GM18858 (cell line): ENCODE results near the gene MED22.

Experiments used
- ATAC-seq: cut with Tn5 transposase; IDR thresholded peaks from one replicate; pipeline ENCODE4 v1.9.1; 2021; ENCODE audit not compliant: unreplicated experiment

Gene MED22

DNA sequence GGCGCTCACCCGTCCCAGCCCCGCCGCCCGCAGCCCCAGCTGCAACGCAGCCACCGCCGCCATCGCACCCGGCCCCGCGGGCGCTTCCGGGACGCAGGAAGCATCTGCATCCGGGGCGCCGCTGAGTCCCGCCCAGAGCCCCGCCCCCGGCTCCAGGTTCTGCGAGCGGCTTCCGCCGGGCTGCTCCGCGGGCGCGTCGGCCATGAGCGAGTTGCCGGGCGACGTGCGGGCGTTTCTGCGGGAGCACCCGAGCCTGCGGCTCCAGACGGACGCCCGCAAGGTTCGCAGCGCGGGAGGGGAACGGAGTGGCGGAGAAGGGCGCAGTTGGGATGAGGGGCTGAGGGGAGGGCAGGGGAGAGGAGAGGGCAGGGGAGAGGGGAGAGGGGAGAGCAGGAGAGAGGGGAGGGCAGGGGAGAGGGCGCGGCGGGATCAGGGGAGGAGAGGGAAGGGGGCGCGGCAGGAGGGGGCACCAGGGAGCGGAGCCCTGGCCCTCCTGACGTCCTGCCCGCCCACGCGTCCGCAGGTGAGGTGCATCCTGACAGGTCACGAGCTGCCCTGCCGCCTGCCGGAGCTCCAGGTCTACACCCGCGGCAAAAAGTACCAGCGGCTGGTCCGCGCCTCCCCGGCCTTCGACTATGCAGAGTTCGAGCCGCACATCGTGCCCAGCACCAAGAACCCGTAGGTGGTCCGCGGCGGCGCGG, 8.6 kb upstream of the MED22 start, which contains the start of the genes SURF1 and SURF2:
TSS of gene SURF1 (minus strand) at position 97 of the 701 bp plus-strand sequence. CDS start at position 63, 34 bp downstream.
TSS of gene SURF2 (plus strand) at position 160 of the 701 bp plus-strand sequence. CDS start at position 203, 43 bp downstream.
- peak; percentile 47 for ATAC-seq

DNA sequence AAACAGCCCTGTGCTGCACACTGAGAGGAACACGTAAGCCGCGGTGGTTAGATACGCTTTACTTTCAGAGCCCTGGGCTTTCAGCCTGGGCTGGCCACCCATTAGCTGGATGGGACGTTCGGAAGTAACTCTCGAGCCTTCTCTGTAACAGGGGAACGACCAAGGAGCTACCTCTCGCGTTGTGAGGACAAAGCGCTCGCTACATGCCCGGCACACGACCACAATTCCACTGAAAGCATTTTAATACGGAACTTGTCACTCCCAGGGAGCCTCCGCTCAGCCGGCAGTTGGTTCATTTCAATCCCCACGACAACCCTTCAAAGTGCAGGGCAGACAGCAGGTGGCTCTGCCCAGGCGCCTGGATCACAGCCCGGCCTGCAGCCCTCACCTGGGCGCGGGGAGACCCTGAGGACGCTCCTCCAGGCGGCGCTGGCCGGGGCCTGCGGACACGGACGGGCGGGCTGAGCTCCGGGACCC, 8.0 kb upstream of the MED22 start:
- no peak for ATAC-seq

GRCh38 chr9:133354766-133355165, 6.8 kb upstream of the MED22 start:
- ATAC-seq: no peak

- no peak for ATAC-seq
Measured at GRCh38 chr9:133353548-133353947, 5.6 kb upstream of the MED22 start.

GRCh38 chr9:133352635-133353340, 4.9 kb upstream of the MED22 start:
- no peak for ATAC-seq

DNA sequence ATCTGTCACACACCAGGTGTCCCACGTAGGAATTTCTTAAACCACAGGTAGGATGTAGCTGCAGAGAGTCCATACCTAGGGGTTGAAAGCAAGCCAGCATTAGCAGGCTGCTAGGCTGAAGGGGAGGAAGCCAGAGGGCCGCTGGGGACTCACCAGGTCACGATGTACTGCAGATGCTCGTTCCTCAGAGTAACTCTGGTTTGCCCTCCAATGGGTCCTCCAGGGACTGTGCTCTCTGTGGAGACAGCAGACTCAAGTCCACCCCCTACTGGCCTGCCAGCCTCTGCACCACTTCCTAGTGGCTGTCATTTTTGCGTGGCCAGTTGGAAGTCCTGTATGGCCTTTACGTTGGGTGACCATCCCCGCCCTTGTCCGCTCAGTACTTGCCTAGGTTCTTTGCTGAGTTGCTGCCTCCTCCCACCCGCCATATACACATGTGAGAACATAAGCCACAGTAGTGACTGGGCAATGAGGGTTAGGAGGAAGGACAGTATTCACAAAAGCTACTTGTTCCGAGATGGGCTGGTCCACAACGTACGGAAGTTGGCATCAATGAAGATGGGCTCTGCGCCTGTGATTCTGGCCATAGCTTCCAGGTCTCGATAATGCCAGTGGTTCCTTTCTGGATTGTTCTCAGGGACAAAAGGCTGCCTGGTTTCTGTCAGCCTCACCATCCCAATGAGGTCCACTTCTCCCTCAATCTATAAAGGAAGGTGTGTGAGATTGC, 4.1 kb upstream of the MED22 start:
- ATAC-seq: no peak

GRCh38 chr9:133351526-133351907, 3.6 kb upstream of the MED22 start:
- ATAC-seq: no peak

GRCh38 chr9:133349965-133350616, 2.2 kb upstream of the MED22 start:
- no peak for ATAC-seq

DNA sequence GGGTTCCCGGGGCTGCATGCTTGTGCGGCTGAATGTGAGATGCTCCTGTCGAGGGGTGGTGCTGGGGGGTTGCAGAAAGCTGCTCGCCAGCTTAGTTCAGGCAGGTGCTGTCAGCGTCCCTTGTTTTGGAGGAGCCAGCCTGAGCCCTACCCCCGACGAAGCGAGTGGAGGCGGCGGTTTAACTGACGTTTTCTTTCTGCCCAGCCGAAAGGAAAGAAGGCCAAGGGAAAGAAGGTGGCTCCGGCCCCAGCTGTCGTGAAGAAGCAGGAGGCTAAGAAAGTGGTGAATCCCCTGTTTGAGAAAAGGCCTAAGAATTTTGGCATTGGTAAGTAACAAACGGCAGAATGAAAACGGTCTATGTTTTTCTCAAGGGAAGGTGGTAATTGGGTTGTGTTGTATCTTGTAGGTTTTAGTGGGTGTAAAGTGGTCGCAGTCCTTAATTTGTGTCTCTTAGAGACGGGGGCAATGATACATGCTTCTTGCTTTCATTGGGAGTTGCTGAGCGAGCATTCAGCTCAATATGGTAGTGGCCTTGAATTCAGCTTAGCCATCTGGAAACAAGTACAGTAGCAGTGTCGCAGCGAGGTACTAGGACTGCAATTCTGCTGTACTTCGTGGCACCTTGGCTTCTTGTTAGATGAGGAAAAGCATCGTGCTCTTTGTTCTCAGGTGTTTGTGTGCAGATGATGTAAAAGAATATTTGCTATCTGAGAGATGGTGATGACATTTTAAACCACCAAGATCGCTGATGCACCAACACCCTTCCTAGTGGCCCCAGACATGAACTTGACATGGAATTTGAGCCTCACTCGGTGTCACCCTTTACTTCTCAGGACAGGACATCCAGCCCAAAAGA, 1.0 kb upstream of the MED22 start:
- no peak for ATAC-seq

DNA sequence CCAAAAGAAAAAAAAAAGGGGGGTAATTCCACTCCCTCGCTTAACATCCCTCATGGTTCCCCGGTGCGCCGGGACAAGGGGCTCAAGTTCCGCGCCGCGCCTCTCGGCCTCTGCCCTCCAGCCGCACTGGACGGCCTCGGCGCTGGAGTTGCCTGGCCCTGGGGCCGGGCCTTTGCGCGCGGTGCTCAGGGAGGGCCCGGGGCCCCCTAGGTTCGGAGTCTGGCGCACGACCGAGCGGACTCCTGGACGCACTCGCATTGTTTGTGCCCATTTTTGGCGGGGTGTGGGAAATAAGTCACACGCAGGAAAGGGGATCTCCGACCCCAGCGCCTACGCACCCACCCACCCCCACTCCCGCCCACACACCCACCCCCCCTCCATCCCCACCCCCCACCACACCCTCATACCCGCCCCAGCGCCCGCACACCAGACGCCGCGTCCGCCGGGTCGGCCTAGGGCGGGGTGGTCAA, 381 bp downstream of the MED22 start:
- peak; percentile 9 for ATAC-seq

GRCh38 chr9:133346021-133346785, 1.7 kb downstream of the MED22 start:
- no peak for ATAC-seq

DNA sequence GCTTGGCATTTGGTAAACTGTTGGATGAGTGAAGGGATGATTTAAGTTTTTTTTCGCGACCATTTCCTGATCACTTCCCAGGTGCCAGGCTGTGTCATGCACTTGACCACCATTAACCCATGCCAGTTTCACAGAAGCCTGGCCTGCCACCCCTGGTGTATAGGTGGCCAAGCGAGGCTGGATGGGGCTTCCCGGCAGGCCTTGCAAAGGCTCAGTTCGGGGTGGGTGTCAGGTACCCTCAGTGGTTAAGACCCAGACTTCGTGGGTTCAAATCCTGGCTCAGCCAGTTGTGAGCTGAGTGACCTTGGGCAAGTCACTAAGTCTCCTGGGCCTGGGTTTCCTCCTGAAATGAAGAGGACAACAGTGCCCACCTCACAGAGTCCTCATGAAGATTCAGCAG, 2.3 kb downstream of the MED22 start:
- no peak for ATAC-seq

DNA sequence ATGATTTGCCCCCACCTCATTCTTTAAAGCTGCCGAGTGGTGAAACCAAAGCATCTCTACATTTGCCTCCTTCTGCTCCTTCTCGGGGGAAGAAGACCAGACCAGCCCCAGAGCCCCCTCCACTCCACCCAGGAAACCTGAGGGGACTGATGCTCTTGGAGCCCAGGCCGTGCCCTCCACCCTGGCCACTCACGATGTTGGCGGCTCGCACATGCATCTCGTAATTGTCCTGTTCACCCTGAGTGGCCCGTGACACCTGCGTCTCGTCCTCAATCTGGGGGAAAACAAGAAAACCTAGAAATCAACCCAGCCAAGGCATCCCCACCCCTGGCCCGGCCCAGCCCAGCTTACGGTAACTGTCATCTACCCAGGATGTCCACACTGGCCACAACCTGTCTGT, 3.0 kb downstream of the MED22 start:
- ATAC-seq: no peak

DNA sequence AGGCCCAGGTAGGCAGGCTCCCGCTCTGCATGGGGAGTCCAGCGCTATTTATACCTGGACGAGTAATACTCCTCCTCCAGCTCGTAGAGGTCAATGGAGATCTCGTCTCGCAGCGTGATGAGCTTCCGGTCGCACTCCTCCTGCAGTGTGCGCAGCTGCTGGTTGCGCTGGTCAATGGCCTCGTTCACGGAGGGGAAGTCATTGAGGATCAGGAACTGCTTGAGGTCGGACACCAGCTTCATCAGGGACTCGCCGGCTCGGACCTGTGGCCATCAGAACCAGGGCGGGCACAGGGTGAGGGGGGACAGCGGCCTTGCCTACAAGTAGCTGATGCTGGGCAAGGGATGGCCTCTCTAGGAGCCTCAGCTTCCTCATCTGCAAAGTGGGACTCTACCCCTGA, 3.9 kb downstream of the MED22 start:
- ATAC-seq: no peak

- no peak for ATAC-seq
Measured at GRCh38 chr9:133342570-133342969, 5.4 kb downstream of the MED22 start.

DNA sequence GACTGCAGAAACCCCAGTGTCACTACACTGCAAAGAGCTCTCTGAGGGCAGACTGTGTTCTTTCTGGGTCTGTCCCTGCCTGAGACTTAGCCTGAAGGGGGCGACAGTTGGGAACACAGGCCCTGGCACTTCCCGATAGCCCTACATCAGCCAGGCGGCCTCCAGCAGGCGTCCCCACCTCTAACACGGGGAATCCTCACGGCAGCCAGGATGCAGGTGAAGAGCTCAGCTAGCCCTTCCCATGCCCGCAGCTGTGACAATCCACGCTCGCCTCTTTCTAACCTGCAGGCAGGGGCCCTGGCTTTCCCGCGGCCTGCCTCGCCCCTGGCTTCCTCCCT, 5.9 kb downstream of the MED22 start:
- ATAC-seq: no peak

GRCh38 chr9:133341369-133342068, 6.4 kb downstream of the MED22 start:
- ATAC-seq: no peak

DNA sequence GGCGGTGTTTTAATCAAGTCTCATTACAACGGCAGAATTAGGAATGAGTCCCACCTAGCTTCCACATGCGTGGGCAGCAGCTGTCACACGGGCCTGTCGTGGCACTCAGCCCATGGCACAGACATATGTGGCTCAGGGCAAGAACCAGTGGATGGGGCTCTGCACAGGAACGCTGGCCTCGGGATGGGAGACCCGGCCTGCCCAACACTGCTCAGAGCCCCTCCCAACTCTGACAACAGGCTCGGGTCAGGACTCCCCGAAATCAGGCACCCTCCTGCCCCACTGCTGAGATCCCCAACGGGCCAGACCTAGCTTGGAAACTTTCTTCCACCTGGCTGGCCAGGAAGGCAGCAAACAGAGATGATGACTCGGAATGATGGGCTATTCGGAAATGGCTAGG, 7.0 kb downstream of the MED22 start:
- ATAC-seq: no peak

- no peak for ATAC-seq
Measured at GRCh38 chr9:133340256-133340655, 7.7 kb downstream of the MED22 start.
